GM12874 (cell line): ENCODE results near the gene SLC5A6.

Source experiments
- CTCF ChIP-seq: IDR thresholded peaks from 2 replicates; pipeline ENCODE4 v1.5.1; 2011; ENCODE audit warnings: low read depth, mild to moderate bottlenecking, control low read depth, low read length, moderate library complexity; ENCODE audit not compliant: insufficient read depth

The SLC5A6 gene

GRCh38 chr2:27212626-27213471, 781 bp upstream of the SLC5A6 start:
- no peak for TF ChIP-seq CTCF

- no peak for TF ChIP-seq CTCF
Measured at GRCh38 chr2:27211241-27211942, 676 bp downstream of the SLC5A6 start.

- TF ChIP-seq CTCF, result no peak
Measured at GRCh38 chr2:27209621-27210401, 2.3 kb downstream of the SLC5A6 start.

GRCh38 chr2:27208486-27209050, 3.5 kb downstream of the SLC5A6 start:
- TF ChIP-seq CTCF, result no peak

- TF ChIP-seq CTCF, result no peak
Measured at GRCh38 chr2:27206346-27206745, 5.7 kb downstream of the SLC5A6 start.

GRCh38 chr2:27205206-27205605, 6.9 kb downstream of the SLC5A6 start:
- TF ChIP-seq CTCF, result no peak

GRCh38 chr2:27204566-27204965, 7.5 kb downstream of the SLC5A6 start:
- no peak for TF ChIP-seq CTCF
